Endothelial cell (in vitro differentiated cells): ENCODE results near the gene TAS1R3. TPM values are rescaled to one million over a fixed set of nuclear protein-coding genes. Genes with fewer than 3 reads are reported as not detected.

Experiments used
- DNase-seq: peaks from one replicate; pipeline ENCODE4 v3.0.0; 2021; ENCODE audit warnings: low spot score
- H3K27ac Mint-ChIP-seq: one replicate; pipeline ENCODE4 v1.8.0; 2021; ENCODE audit warnings: mixed read lengths, inconsistent platforms; ENCODE audit not compliant: unreplicated experiment
- H3K27me3 Mint-ChIP-seq: one replicate; pipeline ENCODE4 v1.8.0; 2021; ENCODE audit warnings: mild to moderate bottlenecking, moderate library complexity, mixed read lengths, inconsistent platforms; ENCODE audit not compliant: unreplicated experiment
- H3K36me3 Mint-ChIP-seq: one replicate; pipeline ENCODE4 v1.8.0; 2021; ENCODE audit warnings: mild to moderate bottlenecking, low read depth, mixed read lengths, inconsistent platforms; ENCODE audit not compliant: unreplicated experiment
- H3K4me1 Mint-ChIP-seq: one replicate; pipeline ENCODE4 v1.8.0; 2021; ENCODE audit warnings: mild to moderate bottlenecking, mixed read lengths, inconsistent platforms; ENCODE audit not compliant: unreplicated experiment
- H3K4me3 Mint-ChIP-seq: one replicate; pipeline ENCODE4 v1.8.0; 2021; ENCODE audit warnings: mild to moderate bottlenecking, mixed read lengths, inconsistent platforms; ENCODE audit not compliant: unreplicated experiment
- H3K9me3 Mint-ChIP-seq: one replicate; pipeline ENCODE4 v1.8.0; 2021; ENCODE audit warnings: mixed read lengths, inconsistent platforms; ENCODE audit not compliant: unreplicated experiment
- CTCF ChIP-seq: fragments of 200-600 bp; sonication (generic); IDR thresholded peaks from one replicate; pipeline ENCODE4 v1.5.0; 2021; ENCODE audit warnings: antibody characterized with exemption; ENCODE audit not compliant: unreplicated experiment
- total RNA-seq: library from RNA; stranded (reverse); fragmentation: NEBNext Ultra II Directional; extraction: Animal tissue kit (Norgen Biotek cat#: 25700); gene quantifications from one replicate; pipeline ENCODE4 v1.2.1, GENCODE V29; 2021; ENCODE audit not compliant: unreplicated experiment

Gene TAS1R3
- total RNA-seq, 1 donor from 2014 or later = 1.2 TPM

DNA sequence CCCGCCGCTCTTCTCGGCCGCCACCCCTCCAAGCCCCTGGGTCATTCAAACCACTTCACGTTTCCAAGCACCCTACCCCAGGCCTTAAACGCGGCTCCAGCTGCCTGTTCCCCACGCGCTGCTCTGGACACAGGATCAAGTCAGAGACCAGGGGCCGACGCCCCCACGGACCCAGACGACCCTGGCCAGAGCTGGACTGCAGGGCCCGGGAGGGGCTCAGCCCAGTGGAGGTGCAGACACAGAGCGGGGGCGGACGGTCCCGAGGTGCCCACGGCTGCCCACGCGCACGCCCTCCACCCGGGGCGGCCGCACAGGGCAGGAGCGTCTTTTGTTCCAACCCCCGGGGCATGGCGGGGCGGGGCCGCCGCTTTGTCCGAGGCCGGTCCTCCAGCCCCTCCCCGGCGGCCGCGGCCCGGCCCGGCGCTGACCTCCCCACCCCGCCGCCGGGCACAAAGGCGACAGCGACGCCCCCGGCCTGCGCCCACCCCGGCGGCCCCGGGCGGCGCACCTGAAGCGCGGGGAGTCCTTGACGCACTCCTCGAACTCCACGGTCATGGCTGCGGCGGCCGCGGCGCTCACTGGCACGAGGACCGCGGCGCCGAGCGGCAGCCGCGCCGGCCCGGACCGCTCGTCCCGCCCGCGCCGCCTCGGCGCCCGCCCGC lies 23.7 kb upstream of the TAS1R3 start:
- Mint-ChIP-seq H3K36me3 (no peaks in the 10 kb centered on the region), H3K9me3 (no peaks in the 10 kb centered on the region), H3K4me3 (peak overlapping the region; percentile 92), H3K27me3 (peaks cover 9% of the 10 kb centered on the region), H3K27ac (no peak overlapping the region), H3K4me1 (peaks cover 15% of the 10 kb centered on the region)
- no peak for TF ChIP-seq CTCF
- no peak for DNase-seq

DNA sequence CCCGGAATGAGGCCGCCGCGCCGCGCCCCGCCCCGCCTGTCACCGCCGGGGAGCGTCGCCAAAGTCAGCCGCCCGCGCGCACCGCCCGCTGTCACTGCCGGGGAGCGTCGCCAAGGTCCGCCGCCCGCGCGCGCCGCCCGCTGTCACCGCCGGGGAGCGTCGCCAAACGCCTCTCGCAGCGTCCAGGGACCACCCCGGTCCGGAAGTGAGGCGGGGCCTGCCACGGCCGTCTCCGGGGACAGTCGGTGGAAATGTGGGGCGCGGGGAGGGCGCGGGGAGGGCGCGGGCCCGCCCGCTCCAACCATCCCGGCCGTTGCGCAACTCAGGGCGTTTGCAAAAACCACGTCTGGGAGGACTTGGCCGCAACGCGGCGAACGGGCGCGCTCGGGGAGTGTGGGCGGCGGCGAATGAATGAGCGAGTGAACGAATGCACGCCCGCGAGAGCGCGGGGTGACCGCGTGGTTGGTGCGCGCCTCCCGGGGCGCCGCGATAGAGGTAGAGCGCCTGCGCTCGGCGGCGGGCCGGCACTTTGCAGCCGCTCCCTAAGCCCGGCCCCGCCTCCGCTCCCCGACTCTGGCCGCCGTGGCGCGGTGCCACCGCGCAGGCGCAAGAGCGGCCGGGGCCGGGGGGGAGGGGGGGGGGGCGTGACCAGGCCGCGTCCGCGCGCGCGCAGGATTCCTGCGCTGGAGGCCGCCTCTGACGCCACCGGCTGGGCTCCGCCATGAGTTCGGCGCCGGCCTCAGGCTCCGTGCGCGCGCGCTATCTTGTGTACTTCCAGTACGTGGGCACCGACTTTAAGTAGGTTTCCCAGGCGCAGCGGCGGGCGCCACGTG lies 22.9 kb upstream of the TAS1R3 start, which contains the start of the genes ACAP3 and PUSL1:
Gene ACAP3 (minus strand): TSS at position 8 of the 833 bp plus-strand sequence. CDS start 115 bp downstream, outside the sequence.
Gene PUSL1 (plus strand): TSS at position 675 of the 833 bp plus-strand sequence. CDS start 47 bp downstream, at position 722.
- Mint-ChIP-seq H3K9me3 (no peaks in the 10 kb centered on the region), H3K4me1 (peaks cover 15% of the 10 kb centered on the region), H3K4me3 (peak within 1 kb of the TSS; percentile 92), H3K27ac (no peak within 1 kb of the TSS), H3K27me3 (peaks cover 9% of the 10 kb centered on the region), H3K36me3 (no peaks in the 10 kb centered on the region)
- peak; percentile 81 for DNase-seq
- TF ChIP-seq CTCF = no peak

DNA sequence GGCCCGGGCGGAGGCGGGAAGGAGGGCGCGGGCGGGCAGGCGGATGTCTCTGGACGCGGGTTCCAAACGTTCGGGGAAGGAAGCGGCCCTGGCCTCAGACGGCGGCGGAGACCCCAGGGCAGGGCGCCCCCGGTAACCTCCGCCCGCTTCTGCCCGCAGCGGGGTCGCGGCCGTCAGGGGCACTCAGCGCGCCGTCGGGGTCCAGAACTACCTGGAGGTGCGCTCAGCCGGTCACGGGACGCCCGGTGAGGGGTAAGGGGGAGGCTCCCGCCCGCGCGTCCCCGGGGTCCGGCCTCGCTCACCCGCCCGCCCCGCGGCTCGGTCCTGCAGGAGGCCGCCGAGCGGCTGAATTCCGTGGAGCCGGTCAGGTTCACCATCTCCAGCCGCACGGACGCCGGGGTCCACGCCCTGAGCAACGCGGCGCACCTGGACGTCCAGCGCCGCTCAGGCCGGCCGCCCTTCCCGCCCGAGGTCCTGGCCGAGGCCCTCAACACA lies 22.3 kb upstream of the TAS1R3 start:
- H3K4me1 Mint-ChIP-seq = peaks cover 15% of the 10 kb centered on the region
- DNase-seq = no peak
- TF ChIP-seq CTCF = no peak
- no peak overlapping the region for H3K27ac Mint-ChIP-seq
- peak overlapping the region; percentile 83 for H3K4me3 Mint-ChIP-seq
- no peaks in the 10 kb centered on the region for H3K9me3 Mint-ChIP-seq
- no peaks in the 10 kb centered on the region for H3K36me3 Mint-ChIP-seq
- peaks cover 12% of the 10 kb centered on the region for H3K27me3 Mint-ChIP-seq

- DNase-seq = no peak
- peaks cover 11% of the 10 kb centered on the region for H3K27me3 Mint-ChIP-seq
- H3K36me3 Mint-ChIP-seq = no peaks in the 10 kb centered on the region
- no peak overlapping the region for H3K27ac Mint-ChIP-seq
- H3K9me3 Mint-ChIP-seq = no peaks in the 10 kb centered on the region
- peak overlapping the region; percentile 83 for H3K4me3 Mint-ChIP-seq
- no peak for TF ChIP-seq CTCF
- peaks cover 15% of the 10 kb centered on the region for H3K4me1 Mint-ChIP-seq
Observed at GRCh38 chr1:1309251-1310108, 21.6 kb upstream of the TAS1R3 start.
